Tongue (tissue), 2 donors: ENCODE data around the gene ZC3H11A. TPM values are rescaled to one million over a fixed set of nuclear protein-coding genes. Genes with fewer than 3 reads are reported as not detected.
"Not testable (repeated sequence)": the region's sequence is repeated elsewhere in the genome, so short reads cannot be mapped to it uniquely, and the experiment has no call there.

Source experiments
- DNase-seq: peaks from one replicate; pipeline ENCODE4 v3.0.0-alpha.2; 2015
- total RNA-seq: library from RNA; depleted of rRNA; stranded (reverse); fragments of >200 nt; gene quantifications from one replicate; pipeline ENCODE4 v1.2.3, GENCODE V29; 2014

The ZC3H11A gene
- total RNA-seq, 1 donor from 2014 or later: 122 TPM

- no peak for DNase-seq
Measured at GRCh38 chr1:203781962-203782361, 13.5 kb upstream of the ZC3H11A start.

- no peak for DNase-seq
Measured at GRCh38 chr1:203789966-203790365, 5.5 kb upstream of the ZC3H11A start.

- DNase-seq: no peak
Measured at GRCh38 chr1:203791498-203791897, 3.9 kb upstream of the ZC3H11A start.

GRCh38 chr1:203792486-203792885 lies 2.9 kb upstream of the ZC3H11A start:
- DNase-seq: no peak

GRCh38 chr1:203793561-203793960 lies 1.9 kb upstream of the ZC3H11A start:
- not testable (repeated sequence) for DNase-seq

- DNase-seq: no peak
Measured at GRCh38 chr1:203794764-203795440, 521 bp upstream of the ZC3H11A start.

GRCh38 chr1:203796236-203796605 lies 798 bp downstream of the ZC3H11A start:
- DNase-seq: peak; percentile 64

GRCh38 chr1:203797216-203797615 lies 1.8 kb downstream of the ZC3H11A start:
- no peak for DNase-seq

GRCh38 chr1:203797948-203798655 lies 2.7 kb downstream of the ZC3H11A start:
- DNase-seq: peak; percentile 66

- DNase-seq: no peak
Measured at GRCh38 chr1:203799157-203799556, 3.7 kb downstream of the ZC3H11A start.

- DNase-seq: no peak
Measured at GRCh38 chr1:203799971-203800370, 4.5 kb downstream of the ZC3H11A start.

- no peak for DNase-seq
Measured at GRCh38 chr1:203805689-203806088, 10.3 kb downstream of the ZC3H11A start.

- DNase-seq: no peak
Measured at GRCh38 chr1:203807196-203807595, 11.8 kb downstream of the ZC3H11A start.

GRCh38 chr1:203813581-203814341 lies 18.3 kb downstream of the ZC3H11A start:
- no peak for DNase-seq

GRCh38 chr1:203818399-203818798 lies 23.0 kb downstream of the ZC3H11A start:
- DNase-seq: no peak

GRCh38 chr1:203823306-203823705 lies 27.9 kb downstream of the ZC3H11A start:
- no peak for DNase-seq

GRCh38 chr1:203826175-203826574 lies 30.8 kb downstream of the ZC3H11A start:
- DNase-seq: no peak

GRCh38 chr1:203828002-203828401 lies 32.6 kb downstream of the ZC3H11A start:
- no peak for DNase-seq

- DNase-seq: no peak
Measured at GRCh38 chr1:203828503-203828902, 33.1 kb downstream of the ZC3H11A start.

- DNase-seq: not testable (repeated sequence)
Measured at GRCh38 chr1:203829247-203829646, 33.8 kb downstream of the ZC3H11A start.

- DNase-seq: no peak
Measured at GRCh38 chr1:203835476-203835875, 40.1 kb downstream of the ZC3H11A start.

- DNase-seq: peak; percentile 45
Measured at GRCh38 chr1:203839081-203839480, 43.7 kb downstream of the ZC3H11A start.

- DNase-seq: no peak
Measured at GRCh38 chr1:203840208-203840808, 44.9 kb downstream of the ZC3H11A start.
